OCI-M1 (cell line): ENCODE results near the gene MYRIP.
"Not testable (repeated sequence)": the region's sequence is repeated elsewhere in the genome, so short reads cannot be mapped to it uniquely, and the experiment has no call there.

ENCODE experiments used
- DNase-seq: peaks from one replicate; lab custom pipeline; 2025; lab: John Stamatoyannopoulos, UW

The MYRIP gene

DNA sequence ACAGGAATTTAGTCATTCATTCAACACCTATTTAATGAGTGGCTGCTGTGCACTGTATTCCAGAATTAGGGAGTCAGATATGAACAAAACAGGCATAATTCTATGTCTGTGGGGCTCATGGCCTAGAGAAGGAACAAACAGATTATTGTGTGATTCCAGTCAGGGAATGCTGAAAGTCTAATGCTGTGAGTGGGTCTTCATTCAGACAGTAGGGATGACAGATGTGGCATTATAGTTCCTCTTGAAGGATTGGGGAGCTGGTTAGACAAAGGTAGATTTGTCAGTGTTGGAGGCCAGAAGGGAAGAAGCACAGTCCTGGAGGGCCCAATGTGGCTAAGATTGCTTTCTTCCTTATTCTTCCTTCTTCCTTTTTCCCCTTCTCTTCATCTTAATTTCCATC is 273.7 kb downstream of the MYRIP start:
- DNase-seq = no peak

DNA sequence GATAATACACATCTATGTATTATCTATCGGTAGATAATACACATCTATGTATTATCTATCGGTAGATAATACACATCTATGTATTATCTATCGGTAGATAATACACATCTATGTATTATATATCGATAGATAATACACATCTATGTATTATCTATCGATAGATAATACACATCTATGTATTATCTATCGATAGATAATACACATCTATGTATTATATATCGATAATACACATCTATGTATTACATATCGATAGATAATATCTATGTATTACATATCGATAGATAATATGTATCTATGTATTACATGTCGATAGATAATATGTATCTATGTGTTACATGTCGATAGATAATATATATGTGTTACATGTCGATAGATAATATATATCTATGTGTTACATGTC is 275.0 kb downstream of the MYRIP start:
- DNase-seq = not testable (repeated sequence)

DNA sequence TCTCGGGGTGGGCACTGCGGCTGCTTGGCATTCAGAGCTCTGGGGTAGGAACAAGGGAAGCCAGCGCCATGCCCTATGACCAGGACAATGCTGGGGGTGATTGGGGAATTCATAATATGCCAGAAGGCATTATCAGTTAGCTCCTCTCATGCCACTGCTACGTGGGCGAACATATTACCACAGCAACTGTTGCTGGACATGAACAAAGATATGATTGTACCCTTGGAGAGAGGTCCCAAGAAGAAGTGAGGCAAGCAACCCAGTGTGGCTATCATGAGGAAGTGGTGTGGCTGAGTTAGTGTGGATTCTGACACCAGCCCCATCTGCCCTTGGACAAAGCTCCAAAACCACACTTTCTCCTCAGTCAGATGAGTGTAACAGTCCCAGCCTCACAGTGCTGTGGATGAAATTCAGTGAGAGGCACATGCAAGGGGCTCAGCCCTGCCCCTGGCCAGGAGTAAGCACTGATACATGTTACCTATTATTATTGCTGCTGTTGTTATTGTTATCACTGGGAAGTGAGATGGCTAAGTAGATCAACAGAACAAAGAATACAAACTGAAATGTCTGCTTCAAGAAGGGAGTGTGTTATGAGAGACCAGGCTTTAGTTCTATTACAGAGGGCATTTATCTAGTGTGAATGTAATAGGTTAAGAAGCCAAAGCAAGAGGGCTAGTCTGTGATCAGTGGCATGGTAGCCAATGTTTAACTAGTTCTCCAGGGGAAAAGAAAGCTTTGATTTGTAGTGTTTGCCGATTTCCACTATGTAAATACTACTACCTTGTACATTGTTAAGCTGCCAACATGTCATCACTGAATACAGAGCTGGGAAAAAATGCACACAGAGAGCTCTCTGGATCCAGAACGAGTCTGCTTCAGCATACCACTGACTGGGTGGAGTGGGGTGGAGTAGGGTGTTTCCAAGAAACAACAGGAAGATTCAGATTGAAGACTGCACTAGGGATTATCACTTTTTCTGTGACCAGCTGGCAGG is 277.8 kb downstream of the MYRIP start:
- peak; percentile 29 for DNase-seq

GRCh38 chr3:40088527-40089170 is 279.2 kb downstream of the MYRIP start:
- DNase-seq = no peak

DNA sequence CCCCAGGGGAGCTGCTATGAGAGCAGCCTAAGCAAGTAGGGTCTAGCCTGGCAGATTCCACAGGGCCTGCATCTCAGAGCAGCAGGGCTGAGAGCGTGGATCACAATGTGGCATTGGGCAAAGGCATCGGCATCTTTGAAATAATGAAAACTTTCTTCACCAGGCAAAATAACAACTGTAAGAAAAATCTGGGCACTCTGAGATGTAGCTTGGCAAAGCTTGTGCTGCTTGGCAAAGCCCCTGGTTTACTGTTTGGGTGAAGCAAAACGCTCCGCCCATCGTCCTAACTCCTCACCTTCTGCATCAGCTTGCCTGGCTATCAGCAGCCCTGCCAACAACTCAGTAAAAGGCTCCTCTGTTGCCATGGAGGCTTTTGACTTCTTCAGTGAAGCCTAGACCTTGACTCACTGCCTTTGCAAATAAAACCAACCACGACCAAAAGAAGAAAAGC is 287.3 kb downstream of the MYRIP start:
- no peak for DNase-seq

- no peak for DNase-seq
Observed at GRCh38 chr3:40097131-40098117, 288.0 kb downstream of the MYRIP start.

DNA sequence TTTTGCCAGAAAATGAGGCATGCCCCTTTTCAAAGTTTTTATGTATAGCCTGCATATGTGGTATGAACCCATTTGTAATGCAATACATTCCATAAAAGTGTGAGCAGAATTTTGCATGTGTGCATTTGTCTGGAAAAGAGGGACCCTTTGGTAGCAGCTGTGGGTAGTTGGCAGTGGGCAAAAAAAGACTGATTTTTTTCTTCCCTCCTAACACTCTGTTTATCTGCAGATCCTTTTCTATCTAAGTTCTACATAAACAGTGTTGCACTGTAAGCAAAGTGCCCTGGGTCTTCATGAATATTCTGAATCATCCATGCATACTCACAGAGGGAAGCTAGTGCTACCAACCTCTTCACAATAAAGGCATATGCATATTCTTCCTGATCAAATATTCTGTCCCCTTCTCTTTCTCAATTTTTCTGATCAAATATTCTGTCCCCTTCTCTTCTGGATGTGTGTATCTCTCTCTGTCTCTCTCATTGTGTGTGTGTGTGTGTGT is 288.9 kb downstream of the MYRIP start:
- DNase-seq = no peak

DNA sequence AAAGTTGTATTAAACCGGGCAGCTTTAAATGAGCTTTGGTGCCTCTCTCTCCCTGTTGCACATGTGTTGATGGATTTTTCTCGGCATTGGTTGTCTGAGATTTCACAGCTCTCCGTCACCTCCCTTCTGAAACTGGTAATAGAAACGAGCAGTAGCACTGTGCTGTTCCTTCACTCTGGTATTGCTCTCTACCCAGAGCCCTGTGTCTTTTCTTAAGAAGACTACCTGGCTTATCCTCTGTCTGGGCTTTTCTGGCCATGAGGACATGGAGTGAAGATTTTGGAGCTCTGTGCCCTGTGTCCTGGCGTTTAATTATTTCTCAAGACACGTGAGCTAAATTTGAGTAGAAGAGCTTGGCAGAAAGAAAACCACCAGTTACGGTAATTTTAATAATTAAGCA is 290.5 kb downstream of the MYRIP start:
- no peak for DNase-seq

DNA sequence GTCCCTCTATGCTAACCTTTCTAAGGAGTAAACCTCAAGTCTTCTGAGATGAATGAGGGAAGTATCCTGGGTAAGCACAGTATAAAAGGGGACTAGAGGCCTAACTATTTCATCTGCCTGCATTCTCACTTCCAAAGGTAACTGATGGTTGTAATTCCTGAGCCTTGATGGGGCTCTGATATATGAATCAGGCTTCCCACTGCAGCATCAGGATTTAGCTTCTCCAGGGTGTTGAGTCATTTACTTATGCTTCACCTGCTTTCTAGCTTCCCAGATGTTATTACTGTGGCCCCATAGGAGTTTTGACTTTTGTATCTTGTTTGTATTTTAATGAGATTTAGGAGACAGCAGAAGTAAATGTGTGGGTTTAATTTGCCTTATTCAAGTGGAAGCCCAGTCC is 292.8 kb downstream of the MYRIP start:
- DNase-seq = no peak

DNA sequence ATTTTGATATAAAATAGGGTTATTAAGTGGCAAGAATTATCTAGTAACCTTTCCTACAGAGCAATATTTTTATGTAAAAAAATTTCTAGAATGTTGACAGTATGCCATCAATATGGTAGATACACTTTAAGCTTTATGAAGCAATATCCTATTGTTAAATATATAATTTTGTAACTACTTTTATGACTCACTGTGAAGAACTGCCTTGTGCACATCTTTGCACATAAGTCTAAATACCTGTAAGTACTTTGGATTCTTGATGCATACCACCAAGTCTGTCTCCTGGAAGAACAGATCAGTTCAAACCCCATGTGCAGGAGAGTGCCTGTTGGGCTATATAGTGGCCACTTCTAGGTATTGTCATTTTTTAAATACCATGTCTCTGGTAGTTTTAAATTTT is 294.4 kb downstream of the MYRIP start:
- DNase-seq = no peak

GRCh38 chr3:40104441-40104840 is 295.0 kb downstream of the MYRIP start:
- no peak for DNase-seq

GRCh38 chr3:40108643-40109042 is 299.2 kb downstream of the MYRIP start:
- DNase-seq = no peak

- DNase-seq = peak; percentile 68
Observed at GRCh38 chr3:40109641-40110490, 300.5 kb downstream of the MYRIP start.

DNA sequence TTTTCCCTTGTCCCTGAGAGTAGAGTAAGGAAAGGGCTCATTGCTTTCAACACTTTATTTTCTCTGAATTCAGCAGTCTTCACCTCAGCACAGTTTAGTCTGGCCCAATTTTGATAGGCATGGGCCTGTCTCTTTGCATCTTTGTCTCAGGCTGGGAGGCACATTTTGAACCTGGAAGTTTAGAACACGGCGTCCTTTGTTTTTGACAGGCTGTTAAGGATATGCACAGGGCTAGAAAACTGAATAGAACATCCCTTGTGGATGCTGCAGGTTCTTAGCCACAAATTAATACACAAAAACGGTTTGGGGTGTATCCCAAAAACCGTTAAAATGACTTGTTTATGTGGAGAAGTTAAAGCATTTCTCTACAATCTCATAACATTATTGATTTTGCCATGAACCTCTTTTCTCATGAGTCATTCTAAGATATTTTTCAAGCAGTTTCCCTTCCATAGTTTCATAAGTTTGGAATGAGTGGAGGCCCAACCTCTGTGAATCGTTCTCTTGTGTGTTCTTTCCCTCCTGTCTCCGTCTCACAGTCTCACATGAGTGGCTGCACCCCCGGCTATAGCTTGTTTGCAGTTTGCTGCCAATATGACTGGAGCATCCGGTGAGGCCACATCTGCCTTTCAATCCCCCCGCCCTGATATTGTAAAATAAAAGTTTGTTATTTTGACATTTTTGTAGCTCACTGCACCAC is 307.2 kb downstream of the MYRIP start:
- DNase-seq = no peak

GRCh38 chr3:40118091-40118490 is 308.7 kb downstream of the MYRIP start:
- no peak for DNase-seq

- DNase-seq = no peak
Observed at GRCh38 chr3:40120067-40120692, 310.8 kb downstream of the MYRIP start.

- DNase-seq = no peak
Observed at GRCh38 chr3:40120806-40121205, 311.4 kb downstream of the MYRIP start.

- DNase-seq = no peak
Observed at GRCh38 chr3:40124918-40125317, 315.5 kb downstream of the MYRIP start.

GRCh38 chr3:40128166-40128565 is 318.8 kb downstream of the MYRIP start:
- DNase-seq = no peak

- DNase-seq = no peak
Observed at GRCh38 chr3:40129510-40129909, 320.1 kb downstream of the MYRIP start.
